GM12874 (cell line): ENCODE measurements around the gene RASSF3.

Source experiments
- CTCF ChIP-seq: IDR thresholded peaks from 2 replicates; pipeline ENCODE4 v1.5.1; 2011; ENCODE audit warnings: low read depth, mild to moderate bottlenecking, control low read depth, low read length, moderate library complexity; ENCODE audit not compliant: insufficient read depth

The RASSF3 gene

GRCh38 chr12:64673490-64674169 is 63.3 kb downstream of the RASSF3 start:
- no peak for TF ChIP-seq CTCF

- TF ChIP-seq CTCF, result no peak
Measured at GRCh38 chr12:64674367-64674922, 64.2 kb downstream of the RASSF3 start.

GRCh38 chr12:64675795-64676194 is 65.5 kb downstream of the RASSF3 start:
- no peak for TF ChIP-seq CTCF

GRCh38 chr12:64678248-64678647 is 68.0 kb downstream of the RASSF3 start:
- peak; percentile 22; the same call in 1 of the 2 replicates for TF ChIP-seq CTCF

GRCh38 chr12:64678835-64679234 is 68.5 kb downstream of the RASSF3 start:
- no peak for TF ChIP-seq CTCF

- no peak for TF ChIP-seq CTCF
Measured at GRCh38 chr12:64679487-64680001, 69.2 kb downstream of the RASSF3 start.

- no peak for TF ChIP-seq CTCF
Measured at GRCh38 chr12:64680235-64680634, 69.9 kb downstream of the RASSF3 start.
